NOMO-1 treated with DMSO at 0.1 percent for 48 hours (cell line): ENCODE measurements around the gene DRC3.
A peak's percentile ranks its signal among the peaks of the same experiment; 100 is the strongest.

ENCODE experiments used
- DNase-seq: peaks from one replicate; lab custom pipeline; 2025; ENCODE audit not compliant: unreplicated experiment; lab: John Stamatoyannopoulos, UW

DRC3 gene

DNA sequence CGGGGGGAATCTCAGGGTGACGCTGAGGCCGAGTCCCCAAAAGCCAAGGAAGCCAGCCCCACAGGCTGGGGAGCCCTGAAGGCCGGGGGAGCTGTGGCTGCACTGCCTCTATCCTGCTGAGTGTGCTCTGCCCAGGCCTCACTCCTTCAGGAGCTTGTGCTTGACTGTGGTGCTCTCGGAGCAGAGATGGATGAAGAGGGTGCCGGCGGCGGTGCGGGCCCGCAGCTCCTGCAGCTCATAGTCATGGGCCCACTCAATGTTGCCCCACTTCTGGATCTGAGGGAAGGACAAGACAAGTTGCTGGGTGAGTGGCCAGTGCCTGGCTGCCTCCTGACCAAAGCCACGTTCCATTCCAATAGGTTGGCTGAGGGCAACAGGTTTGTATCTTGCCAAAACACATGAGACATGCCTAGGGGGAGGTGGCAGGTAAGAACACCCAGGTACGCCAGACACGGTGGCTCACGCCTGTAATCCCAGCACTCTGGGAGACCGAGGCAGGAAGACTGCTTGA, 45.8 kb downstream of the DRC3 start:
- DNase-seq, result no peak

DNA sequence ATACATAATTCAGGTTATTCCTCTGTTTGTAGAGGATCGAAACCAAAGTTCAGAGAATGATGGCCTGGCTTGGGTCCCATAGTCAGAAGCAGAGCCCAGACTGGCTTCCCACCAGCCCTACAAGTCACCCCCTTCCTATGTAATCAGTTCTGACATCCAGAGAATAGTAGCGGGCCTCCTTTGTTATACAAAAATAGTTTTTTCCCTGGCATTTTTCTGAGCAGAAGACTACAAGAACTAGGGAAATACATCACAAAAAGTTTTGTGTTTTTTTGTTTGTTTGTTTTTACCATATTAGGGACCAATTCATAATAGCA, 47.1 kb downstream of the DRC3 start:
- no peak for DNase-seq

DNA sequence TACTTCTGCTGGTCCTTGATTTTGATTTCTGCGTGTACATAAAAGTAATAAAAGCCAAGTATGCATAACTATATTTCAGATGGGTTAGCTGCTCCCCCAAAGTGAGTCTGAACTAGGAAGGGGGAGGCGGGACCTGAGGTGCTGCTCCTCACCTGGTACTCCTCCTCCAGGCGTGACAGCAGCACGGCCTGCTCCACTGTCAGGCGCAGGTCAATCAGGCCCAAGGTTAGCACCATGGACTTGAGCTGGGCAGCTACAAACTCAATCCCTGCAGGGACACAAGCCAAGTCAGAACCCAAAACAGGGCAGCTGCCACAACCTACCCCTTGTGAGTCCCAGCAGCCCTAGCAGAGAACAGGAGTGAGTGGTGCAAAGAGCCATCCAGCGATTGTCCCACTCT, 48.3 kb downstream of the DRC3 start:
- DNase-seq, result no peak

DNA sequence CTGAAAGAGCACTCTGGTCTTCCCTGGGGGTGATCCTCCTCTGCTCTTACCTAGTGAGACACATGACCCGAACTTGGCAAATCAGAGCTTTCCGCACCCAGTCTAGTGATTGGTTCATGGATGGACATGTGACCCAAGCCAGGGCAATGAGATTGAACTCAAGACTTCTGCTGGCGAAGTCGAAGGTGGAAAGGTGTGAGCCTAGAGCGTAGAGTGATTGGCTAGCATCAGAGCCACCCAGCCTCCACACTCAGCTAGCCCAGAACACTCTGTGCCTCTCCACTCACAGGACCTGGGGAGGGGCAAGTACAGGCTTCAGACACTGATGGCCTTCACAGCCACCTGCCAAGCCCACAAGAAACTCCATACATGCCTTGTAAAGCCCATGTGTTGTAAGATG, 48.7 kb downstream of the DRC3 start:
- DNase-seq, result no peak

DNA sequence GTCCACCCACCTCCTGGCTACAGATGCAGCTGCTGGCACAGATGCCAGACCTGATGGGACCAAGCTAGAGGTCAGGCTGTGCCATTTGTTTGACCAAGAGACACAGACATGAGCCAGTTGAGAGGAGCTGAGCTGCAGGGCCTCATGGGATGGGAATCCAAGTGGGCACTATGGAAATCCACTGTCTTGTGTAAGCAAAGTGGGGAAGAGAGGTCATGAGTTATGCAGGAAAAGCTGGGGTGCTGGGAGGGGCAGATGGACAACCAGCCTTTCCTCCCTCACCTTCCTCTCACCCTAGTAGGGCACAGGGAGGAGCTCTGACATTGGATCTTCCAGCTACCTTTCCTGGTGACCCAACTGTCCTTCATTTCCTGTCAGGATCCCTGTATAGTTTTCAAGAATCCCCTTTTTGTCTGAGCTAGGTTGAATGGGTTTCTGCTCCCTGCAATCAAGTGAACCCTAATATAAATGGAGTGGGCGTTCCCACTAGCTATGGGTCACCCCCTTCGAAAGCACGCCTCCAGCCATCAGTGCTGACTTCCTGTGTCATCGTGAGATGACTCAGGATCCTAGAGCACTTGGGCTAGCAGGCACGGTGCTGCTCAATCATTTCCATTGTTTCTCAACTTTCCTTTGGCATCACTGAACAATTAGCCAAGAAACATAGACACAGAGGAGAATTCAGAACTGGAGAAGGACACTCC, 52.7 kb downstream of the DRC3 start:
- no peak for DNase-seq

DNA sequence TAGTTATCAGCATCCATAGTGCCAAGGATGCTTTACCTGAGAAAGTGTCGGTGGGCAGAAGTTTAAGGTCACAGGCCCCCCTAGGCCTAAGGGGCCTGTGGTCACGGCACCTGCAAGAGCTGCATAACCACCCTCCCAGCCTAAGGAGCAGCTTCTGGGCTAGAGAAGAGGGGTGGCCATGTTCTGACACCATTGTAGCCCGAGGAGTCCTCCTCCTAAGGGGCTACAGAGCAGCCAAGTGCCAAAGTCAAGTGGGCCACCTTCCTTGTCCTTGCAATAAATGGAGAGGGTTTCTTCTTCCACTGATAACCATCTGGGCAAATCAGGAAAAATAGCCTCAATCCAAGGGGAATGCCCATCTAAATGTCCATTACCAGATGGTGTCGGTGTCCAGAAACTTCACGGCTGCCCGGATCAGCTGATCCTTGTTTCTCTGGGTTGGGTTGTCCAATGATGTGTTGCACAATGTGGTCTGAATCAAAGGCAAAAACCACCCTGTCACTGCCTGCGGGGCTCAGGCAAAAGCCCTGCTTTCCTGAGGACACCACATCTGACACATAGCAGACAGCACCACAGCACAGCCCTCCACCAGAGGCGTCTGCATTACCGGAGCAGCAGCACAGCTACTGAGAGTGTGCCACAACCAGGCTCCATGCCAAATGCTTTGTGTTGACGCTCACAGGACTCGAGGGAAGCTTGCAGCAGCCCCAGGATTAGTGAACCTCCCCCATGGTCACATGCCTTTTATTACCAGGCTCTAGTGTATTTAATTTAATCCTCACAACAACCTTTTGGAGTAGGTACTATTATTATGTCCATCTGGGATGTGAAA, 53.5 kb downstream of the DRC3 start:
- no peak for DNase-seq

DNA sequence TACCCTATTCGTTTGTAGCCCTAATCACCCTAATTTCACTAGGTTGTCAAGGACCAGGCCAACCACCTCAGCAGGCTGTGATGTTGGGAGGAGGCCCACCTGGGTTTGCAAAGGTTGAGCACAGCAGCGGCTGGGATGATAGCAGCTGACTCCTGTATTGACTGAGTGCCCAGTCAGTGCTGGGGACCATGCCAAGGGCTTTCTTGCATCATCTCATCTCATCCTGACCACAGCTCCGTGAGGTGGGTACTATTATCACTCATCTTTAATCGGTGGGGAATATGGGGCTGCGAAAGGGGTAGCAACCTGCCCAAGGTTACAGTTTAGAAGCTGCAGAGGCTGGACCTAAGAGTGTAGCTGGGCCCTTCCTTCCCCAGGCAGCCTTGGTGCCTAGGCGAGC, 54.6 kb downstream of the DRC3 start:
- DNase-seq, result no peak

DNA sequence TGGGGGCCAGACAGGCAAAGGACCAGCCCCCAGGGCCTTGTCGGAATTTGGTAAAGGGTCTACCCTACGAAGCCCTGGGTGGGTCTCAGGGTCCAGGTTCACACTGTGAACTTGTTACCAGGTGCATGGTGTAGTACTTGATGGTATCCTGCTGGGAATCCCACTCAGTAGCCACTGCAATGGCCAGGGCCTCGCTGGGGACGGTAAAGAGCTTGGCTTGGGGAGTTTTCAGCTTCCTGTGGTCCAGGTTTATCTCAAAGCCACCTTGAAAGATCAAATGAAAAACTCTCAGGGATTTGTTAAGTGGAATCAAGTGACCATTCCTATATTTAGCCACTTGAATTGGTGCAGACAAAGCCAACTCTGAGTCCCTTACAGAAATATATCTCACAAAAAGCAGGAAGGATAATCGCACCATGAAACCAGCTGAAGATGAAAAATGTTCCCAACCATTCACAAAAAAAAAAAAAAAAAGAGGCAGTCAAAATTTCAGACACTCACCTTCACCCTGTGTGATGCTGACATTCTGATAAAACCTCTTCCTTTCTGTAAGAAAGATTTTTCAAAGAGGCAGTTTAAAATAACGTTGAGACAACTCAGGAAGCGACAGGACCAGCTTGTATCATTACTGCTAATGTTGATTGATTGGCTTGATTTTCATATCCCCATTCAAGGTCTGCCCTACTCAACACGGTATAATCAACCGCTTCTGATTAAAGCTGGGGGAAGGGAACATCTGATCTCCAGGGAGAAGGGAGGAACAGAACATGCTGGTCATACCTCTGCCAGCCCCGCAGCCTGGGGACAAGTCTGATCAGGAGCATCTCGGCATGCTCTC, 55.7 kb downstream of the DRC3 start:
- no peak for DNase-seq

DNA sequence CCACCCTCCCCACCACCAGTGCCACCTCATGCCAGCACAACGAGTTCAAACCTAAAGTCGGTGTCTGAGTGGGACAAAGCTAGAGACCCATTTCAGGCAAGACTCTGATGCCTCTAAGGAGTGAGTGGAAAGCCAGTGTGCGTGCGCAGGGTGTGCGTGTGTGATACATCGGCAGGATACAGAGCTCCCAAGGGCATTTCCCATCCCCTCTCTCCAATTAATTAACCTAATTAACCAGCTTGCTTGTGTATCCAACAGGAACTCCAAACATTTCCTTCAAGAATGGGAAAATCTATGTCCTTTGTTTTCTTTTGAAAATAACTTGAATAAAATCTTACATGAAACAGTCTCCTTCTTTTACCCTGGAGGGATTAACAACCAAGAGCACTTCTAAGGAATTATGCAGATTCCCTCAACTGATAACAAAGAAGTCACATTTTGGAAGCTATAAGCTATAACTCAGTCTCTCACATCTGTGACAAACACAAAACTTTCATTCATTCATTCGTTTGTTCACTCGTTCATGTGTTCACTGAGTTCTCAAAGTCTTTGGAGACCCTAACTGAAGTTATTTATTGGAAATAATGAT, 56.4 kb downstream of the DRC3 start:
- no peak for DNase-seq

DNA sequence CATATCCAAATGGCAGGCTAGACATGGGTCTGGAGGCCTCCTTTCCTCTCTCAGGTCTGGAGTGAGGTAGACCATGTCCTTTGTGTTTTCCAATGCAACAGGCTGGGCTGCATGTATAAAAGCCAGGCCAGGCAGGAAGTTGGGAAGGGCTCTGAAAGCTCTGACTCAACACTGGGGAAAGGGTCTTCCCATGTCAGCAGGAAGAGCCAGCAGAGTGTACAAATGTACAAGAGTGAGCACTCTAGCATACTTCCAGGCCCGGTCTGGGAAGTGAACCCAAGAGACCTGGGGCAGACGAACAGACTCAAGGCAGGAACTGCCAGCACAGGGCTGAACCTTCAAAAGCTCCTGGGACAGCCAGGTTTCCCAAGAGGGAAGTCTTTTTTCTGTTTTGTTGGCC, 59.3 kb downstream of the DRC3 start:
- DNase-seq, result no peak

DNA sequence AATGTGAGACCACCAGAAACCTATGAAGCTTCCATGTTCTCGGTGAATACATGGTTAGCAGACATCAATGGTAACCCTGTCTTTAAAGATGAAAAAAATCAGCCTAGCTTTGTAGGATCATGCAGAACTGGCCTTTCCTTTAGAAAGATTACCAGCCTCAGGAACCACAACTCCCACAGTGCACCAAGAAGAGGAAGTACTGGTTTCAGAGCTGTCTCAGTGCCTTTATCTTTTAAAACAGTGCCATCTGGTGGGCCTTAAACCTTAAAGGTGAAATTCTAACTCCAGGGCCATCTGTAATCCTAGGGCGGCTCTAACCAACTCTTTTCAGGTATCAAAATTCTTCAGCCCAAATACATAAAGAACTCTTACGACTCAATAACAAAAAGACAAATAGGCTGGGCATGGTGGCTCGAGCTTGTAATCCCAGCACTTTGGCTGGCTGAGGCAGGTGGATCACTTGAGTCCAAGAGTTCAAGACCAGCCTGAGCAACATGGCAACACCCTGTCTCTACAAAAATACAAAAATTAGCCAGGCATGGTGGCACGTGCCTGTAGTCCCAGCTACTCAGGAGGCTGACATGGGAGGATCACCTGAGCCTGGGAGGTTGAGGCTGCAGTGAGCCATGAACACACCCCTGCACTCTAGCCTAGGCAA, 60.9 kb downstream of the DRC3 start:
- DNase-seq, result peak; percentile 92

DNA sequence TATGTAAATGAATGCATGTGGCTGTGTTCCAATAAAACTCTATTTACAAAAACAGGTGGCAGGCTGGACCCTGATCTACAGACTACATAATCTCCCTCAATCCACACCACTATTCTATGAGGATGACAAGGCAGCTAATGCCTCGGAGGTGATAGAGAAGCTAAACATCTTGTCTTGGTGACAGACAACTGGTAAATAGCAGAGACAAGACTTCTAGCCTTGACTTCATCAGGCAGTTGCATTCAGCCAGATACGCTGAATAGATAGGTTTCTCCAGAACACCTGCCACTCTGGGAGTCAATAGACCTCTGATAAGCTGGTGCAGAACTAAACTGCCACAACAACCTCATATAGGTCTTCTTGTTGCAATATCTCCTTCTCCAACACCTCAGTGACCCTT, 63.0 kb downstream of the DRC3 start:
- no peak for DNase-seq

DNA sequence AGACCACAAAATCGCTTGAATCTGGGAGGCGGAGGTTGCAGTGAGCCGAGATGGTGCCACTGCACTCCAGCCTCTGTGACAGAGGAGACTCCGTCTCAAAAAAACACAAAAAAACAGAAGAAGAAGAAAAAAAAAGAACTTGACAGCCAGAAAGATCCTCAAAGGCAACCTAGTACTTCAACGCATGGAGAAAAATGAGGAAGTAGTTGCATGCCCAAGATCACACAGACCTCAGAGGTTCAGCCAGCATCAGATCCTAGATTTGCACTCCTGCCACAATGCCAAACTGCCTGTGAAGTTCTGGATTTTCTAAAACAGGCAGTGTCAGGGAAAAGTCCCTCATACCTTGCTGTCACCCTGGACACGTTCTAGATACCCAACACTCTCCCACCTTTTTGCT, 64.8 kb downstream of the DRC3 start:
- DNase-seq, result peak; percentile 87

DNA sequence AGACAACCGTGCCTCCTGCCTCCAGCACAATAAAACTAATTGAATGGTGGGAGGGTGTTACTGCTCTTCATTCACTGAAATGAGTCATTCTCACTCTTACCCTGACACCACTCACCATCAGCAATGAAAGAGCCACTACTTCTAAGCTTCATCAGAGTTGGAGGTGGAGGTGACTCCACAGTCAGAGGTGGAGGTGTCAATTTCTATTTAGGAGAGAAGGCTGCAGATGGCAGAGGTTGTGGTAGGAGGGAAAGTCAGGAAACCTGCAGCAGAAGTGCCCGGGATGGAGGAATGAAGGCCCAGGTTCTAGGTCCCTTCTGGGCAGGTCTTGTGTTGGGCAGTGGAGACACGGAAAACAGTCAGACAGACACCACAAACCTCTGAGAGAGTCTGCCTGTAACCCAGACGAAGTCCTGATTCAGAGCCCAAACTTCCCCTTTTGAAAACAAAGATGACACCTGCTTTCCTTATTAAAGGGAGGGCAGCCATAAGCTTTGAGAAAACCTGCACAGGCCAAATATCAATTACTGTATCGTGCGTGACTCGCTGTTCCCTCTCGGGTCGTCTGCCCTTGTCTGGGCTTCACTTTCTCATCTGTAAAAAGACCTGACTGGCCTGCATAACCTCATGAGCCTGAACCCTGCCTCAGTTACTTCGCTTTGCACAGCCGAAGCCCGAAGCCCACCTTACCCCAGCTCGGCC, 65.6 kb downstream of the DRC3 start:
- DNase-seq, result peak; percentile 78

DNA sequence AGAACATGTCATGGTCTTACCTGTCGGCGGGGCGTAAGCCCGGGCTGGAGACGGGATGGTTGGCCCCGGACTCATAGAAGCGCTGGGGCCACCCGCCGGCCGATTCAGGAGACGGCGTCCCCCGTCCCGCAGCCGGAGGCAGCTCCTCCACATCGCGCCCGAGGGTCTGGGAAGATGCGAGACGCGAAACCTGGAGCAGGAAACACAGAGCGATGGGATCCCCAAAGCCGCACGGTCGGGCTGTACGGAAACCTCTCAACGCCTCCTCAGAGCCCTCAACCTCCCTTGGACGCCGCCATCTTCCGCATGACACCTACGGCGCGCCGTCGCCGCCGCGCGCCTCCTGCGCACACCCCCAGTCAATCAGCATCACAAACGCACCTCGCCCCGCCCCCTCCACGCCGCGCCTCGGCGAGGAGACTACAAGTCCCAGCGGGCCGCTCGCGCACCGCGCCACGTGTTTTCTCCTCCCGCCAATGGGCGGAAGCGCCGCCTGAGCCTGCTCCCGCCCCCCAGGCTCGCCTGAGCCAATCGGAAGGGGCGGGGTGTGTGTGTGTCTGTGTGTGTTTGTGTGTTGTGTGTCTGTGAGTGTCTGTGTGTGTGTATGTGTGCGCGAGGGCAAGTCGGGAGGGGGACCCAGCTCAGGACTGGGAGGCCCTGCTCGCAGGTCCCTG, 66.3 kb downstream of the DRC3 start, which contains the start of the genes ATPAF2 and GID4:
Gene ATPAF2, minus strand, starts transcription at position 308 of the 674 bp plus-strand sequence. Its CDS starts 155 bp downstream, at position 153.
Gene GID4, plus strand, starts transcription at position 548 of the 674 bp plus-strand sequence. Its CDS starts 57 bp downstream, at position 605.
- peak; percentile 98 for DNase-seq

DNA sequence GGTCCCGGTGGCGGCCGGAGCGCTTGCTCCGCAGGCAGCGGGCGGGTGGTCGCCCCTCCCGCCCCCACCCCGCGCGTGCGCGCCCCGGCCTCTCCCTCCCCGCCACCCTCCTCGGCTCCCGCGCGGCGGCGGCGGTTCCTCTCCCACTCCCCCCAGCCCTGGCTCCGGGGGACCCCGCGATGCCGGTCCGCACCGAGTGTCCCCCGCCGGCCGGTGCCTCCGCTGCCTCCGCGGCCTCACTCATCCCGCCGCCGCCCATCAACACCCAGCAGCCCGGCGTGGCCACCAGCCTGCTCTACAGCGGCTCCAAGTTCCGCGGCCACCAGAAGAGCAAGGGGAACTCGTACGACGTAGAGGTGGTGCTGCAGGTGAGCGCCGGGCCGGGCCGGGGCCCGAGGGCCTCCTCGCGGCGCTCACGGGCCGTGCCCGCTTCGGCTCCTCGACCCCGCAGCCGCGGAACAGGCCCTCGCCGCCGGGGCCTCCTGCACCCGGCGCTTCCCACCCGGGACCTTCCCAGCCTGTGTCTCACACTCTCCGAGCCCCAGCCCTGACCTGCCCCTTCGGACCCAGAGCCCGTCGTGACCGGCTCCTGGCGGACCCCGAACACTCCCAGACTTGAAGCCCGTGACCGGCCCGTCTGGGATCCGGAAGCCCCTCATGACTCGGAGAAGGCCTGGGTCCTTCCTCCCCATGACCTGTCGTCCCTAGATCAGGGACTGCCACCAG, 67.0 kb downstream of the DRC3 start:
- DNase-seq, result no peak

DNA sequence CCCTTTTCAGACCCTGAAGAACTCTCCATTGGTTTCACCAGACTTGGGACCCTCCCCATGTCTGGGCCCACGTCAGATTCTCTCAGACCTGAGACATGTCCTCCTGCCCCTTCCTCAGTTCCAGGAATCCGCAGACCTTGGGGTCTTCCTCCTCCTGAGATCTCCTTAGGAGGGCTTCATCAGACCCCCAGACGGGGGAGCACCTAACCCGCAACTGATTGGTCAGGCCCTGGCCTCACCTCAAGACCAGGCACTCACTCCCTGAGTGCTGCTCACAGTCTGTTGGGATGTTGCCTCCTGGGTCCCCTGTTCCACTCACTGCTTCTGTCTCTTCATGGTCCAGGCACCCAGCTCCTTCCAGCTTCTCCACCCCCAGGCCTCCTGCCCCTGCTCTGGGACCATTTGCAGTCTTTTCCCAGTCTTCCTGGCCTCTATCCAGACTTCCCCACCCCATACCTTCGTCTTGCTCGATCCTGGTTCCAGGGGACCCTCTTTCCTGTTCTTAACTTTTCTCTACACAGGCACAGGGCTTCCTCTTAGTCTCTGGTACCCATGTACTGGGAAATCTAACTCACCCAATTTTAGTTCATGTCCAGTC, 67.7 kb downstream of the DRC3 start:
- no peak for DNase-seq

DNA sequence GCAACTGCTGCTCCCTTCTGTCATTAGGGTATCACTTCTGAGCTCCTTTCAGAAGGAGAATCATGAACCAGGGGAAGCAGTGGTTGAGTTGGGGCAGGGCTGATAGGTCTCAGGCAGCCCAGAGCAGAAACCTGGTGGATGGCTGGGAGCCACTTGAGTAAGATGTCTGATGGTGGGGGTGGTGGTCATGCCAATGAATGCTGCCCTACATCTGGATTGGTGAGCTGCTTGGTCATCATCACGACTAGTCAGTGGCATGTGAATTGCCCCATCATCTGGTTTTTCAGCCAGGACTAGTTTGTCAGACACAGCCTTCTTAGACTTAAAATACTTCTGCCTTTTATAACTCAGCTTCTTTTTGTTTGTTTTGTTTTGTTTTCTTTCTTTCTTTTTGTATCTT, 69.1 kb downstream of the DRC3 start:
- no peak for DNase-seq
